Duodenal mucosa (tissue), 2 donors: ENCODE measurements around the gene RGL1.

Source experiments
- H3K27ac ChIP-seq: one replicate; pipeline ENCODE4 v1.7.0; 2013; ENCODE audit warnings: low read depth, low read length
- H3K27me3 ChIP-seq, 2 donors: one replicate each; pipeline ENCODE4 v1.7.0; 2013; ENCODE audit warnings: low read length in 2 of 2, control low read depth in 1 of 2; ENCODE audit not compliant: insufficient read depth in 2 of 2, control insufficient read depth in 1 of 2
- H3K36me3 ChIP-seq, 2 donors: one replicate each; pipeline ENCODE4 v1.7.0; 2013; ENCODE audit warnings: low read length in 2 of 2, control low read depth in 1 of 2; ENCODE audit not compliant: insufficient read depth in 2 of 2, control insufficient read depth in 1 of 2
- H3K4me1 ChIP-seq, 2 donors: one replicate each; pipeline ENCODE4 v1.7.0; 2013; ENCODE audit warnings: low read length in 2 of 2, control low read depth in 1 of 2; ENCODE audit not compliant: insufficient read depth in 2 of 2, control insufficient read depth in 1 of 2
- H3K4me3 ChIP-seq, 2 donors: one replicate each; pipeline ENCODE4 v1.7.0; 2013; ENCODE audit warnings: low read length in 2 of 2, low read depth in 1 of 2
- H3K9ac ChIP-seq, 2 donors: one replicate each; pipeline ENCODE4 v1.7.0; 2013; ENCODE audit warnings: low read length in 2 of 2, low read depth in 1 of 2
- H3K9me3 ChIP-seq, 2 donors: one replicate each; pipeline ENCODE4 v1.7.0; 2013; ENCODE audit warnings: low read length in 2 of 2, control low read depth in 1 of 2; ENCODE audit not compliant: control insufficient read depth in 1 of 2

The RGL1 gene

DNA sequence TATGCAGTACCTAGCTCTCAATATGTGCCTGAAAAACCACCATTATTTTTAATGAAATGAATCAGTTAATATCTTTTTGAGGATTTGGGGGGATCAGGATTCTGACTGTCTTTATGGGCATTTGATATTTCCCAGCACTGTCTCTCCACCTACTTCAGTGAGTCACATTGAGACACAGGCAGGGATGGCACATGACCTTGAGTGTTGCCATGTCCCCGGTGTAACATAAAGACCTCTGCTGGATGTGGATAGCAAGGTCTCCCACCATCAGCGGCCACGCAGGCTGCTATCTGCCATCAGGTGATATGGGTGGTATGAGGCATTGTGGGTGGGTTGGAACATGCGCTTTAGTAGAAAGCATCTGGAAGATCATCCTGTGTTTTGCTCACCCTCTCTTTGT lies 103.2 kb downstream of the RGL1 start:
- Histone ChIP-seq H3K4me3 (no peak overlapping the region), H3K36me3 (peaks cover 2 to 24% of the 10 kb centered on the region in 2 donors), H3K4me1 (peaks cover 0 to 4% of the 10 kb centered on the region in 2 donors), H3K9ac (no peak overlapping the region), H3K27ac (no peak overlapping the region), H3K9me3 (no peaks in the 10 kb centered on the region), H3K27me3 (no peaks in the 10 kb centered on the region)

DNA sequence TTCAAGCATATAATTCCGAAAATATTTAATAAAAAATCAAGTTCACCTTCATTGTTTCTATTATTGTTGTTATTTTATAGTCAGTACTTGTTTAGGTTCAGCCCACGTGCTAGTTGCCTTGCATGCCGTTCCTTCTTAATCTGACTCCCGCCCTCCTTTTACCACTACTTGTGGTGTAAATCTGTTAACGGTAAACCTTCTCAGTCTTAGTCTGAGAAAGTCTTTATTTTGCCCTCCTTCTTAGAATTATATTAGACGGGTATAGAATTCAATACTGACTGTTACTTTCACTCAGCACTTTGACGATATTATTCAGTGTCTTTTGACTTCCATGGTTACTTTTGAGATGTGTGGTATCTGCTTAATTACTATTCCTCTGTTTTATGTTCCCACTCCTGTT lies 104.8 kb downstream of the RGL1 start:
- no peak overlapping the region for H3K4me3 ChIP-seq
- peaks cover 0 to 4% of the 10 kb centered on the region in 2 donors for H3K4me1 ChIP-seq
- no peaks in the 10 kb centered on the region for H3K9me3 ChIP-seq
- H3K9ac ChIP-seq: no peak overlapping the region
- no peaks in the 10 kb centered on the region for H3K27me3 ChIP-seq
- H3K36me3 ChIP-seq: peaks cover 2 to 24% of the 10 kb centered on the region in 2 donors
- H3K27ac ChIP-seq: no peak overlapping the region

DNA sequence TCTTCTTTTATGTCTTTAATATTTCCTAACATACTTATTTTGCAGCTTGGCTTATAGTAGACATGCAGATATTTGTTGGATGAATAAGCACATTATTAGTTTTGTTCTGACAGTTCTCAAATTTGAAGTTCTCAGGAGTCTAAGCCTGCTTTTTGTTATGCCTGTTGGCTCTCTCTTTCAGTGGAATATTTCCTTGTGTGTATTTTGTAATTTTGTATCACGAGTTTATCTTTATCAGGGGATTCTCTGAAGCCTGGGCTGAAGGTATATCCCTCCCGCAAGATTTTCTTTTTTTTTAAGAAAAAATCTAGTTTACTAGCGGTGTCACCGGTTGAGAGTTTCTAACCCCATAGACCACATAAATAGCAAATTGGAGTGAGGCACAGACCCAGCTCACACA lies 105.9 kb downstream of the RGL1 start:
- Histone ChIP-seq H3K4me3 (no peak overlapping the region), H3K27me3 (no peaks in the 10 kb centered on the region), H3K4me1 (peaks cover 5 to 6% of the 10 kb centered on the region in 2 donors), H3K27ac (no peak overlapping the region), H3K36me3 (peaks cover 2 to 17% of the 10 kb centered on the region in 2 donors), H3K9me3 (no peaks in the 10 kb centered on the region), H3K9ac (no peak overlapping the region)

DNA sequence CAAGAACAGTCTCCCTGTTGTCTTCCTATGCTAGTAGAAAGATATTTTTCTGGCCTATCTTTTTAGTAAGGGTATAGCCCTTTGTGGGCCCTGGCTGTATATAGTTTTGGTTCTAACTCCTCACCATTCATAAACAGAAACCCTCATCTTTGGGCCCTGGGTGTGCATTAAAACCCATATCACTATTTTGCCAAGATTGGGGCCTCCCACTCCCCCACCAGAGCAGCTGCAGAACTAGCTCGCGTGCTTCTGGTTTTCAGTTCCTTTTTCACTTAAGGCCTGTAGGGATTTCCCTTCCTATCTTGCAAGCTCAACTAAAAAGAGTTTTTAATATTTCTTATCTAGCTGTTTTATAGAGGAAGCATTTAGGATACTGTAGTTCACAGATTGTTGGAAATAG lies 106.4 kb downstream of the RGL1 start:
- Histone ChIP-seq H3K9ac (no peak overlapping the region), H3K27ac (no peak overlapping the region), H3K27me3 (no peaks in the 10 kb centered on the region), H3K9me3 (no peaks in the 10 kb centered on the region), H3K4me1 (peaks cover 6 to 10% of the 10 kb centered on the region in 2 donors), H3K36me3 (peaks cover 2 to 13% of the 10 kb centered on the region in 2 donors), H3K4me3 (no peak overlapping the region)

DNA sequence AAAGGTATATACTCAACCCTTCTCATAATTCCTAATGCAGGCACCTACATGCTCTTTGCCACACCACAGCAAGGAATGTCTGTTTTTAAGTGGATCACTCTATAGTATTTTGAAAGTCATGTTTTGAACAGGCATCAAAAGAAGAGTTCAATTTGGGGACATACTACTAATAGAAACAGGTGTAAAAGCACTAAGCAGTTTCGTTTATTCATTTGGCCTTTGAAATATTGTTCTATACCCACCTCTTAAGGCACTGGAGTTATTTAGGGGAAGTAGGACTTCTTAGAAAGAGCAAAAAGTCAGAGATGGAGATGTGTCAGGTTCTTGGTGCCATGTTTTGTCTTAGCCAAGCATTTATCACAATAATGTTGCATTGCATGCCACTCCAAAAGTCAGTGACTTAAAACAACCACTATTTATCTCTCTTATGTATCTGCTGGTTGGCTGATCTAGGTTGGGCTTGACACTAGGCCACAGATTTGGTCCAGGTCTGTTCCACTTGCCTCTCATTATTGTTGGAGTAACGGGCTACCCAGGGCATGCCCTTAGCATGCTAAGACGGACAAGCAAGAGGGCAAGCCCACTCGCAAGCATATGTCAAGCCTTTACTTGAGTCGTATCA lies 107.5 kb downstream of the RGL1 start:
- Histone ChIP-seq H3K4me3 (no peak overlapping the region), H3K4me1 (peaks cover 6 to 10% of the 10 kb centered on the region in 2 donors), H3K9ac (no peak overlapping the region), H3K27me3 (no peaks in the 10 kb centered on the region), H3K9me3 (no peaks in the 10 kb centered on the region), H3K36me3 (peaks cover 2 to 9% of the 10 kb centered on the region in 2 donors), H3K27ac (no peak overlapping the region)

DNA sequence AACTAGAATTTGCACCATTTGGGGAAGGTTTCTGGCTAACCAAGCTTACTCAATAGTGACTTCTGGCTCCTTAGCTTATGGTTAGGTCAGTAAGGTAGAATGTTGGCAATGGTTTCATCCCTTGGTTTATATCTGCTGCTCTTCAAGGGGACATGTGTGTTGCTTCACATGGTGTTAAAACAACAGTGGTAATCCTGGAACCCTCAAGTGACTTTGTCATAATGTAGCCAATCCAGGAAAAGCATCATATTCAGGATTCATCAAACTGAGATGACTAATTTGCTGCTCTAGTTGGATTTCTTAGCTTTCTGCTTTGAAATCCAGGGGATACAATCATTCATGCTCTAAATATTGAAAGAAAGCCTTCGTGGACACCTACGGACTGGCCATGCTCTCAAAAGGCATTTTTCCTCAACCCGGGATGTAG lies 108.7 kb downstream of the RGL1 start:
- Histone ChIP-seq H3K27ac (no peak overlapping the region), H3K9me3 (no peaks in the 10 kb centered on the region), H3K36me3 (peaks cover 2 to 19% of the 10 kb centered on the region in 2 donors)

DNA sequence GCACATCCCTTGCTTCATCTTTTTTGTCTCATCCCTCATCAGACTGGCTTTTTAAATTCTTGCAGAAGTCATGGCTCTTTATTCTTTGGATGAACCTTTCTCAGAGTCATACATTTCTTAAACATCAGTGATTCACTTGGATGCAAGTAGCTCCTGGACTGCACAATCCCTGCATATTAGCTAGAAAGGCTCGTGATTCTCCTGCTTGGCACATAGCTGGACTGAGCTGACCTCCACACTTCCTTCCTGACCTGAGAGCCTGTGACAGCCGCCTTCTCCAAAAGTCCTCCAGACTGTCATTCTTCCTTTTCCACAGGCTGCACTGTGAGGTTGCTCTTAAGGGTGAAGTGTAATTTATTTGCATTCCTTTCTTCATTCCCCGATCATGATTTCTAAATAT lies 109.4 kb downstream of the RGL1 start:
- no peaks in the 10 kb centered on the region for H3K27me3 ChIP-seq
- H3K9me3 ChIP-seq: no peaks in the 10 kb centered on the region
- H3K36me3 ChIP-seq: peaks cover 0 to 21% of the 10 kb centered on the region in 2 donors
- H3K27ac ChIP-seq: no peak overlapping the region
- peaks cover 6 to 10% of the 10 kb centered on the region in 2 donors for H3K4me1 ChIP-seq
- no peak overlapping the region for H3K4me3 ChIP-seq
- H3K9ac ChIP-seq: no peak overlapping the region

More for the DNA sequence above, 108.7 kb downstream of the RGL1 start:
- Histone ChIP-seq H3K4me1 (peaks cover 6 to 10% of the 10 kb centered on the region in 2 donors), H3K9ac (no peak overlapping the region), H3K27me3 (no peaks in the 10 kb centered on the region), H3K4me3 (no peak overlapping the region)

DNA sequence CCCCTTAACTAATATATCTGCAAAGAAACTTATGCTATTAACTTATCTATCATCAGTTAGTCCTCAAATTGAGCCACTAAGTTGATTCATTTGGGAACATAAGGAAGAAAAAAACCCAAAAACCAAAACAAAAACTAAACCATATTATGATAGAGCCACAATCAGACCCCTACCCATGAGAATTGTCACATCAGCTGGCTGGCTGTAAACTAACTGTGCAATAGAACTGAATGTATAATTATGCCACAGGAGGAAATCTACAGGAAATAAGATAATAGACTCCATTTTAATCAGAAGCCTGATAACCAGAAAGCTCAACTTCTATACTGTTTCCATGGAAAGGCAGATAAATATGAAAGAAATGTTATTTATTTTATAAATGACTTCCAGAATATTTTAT lies 110.0 kb downstream of the RGL1 start:
- H3K36me3 ChIP-seq: peaks cover 0 to 21% of the 10 kb centered on the region in 2 donors
- no peak overlapping the region for H3K4me3 ChIP-seq
- no peaks in the 10 kb centered on the region for H3K27me3 ChIP-seq
- no peak overlapping the region for H3K9ac ChIP-seq
- H3K9me3 ChIP-seq: no peaks in the 10 kb centered on the region
- H3K27ac ChIP-seq: no peak overlapping the region
- peaks cover 6 to 10% of the 10 kb centered on the region in 2 donors for H3K4me1 ChIP-seq

DNA sequence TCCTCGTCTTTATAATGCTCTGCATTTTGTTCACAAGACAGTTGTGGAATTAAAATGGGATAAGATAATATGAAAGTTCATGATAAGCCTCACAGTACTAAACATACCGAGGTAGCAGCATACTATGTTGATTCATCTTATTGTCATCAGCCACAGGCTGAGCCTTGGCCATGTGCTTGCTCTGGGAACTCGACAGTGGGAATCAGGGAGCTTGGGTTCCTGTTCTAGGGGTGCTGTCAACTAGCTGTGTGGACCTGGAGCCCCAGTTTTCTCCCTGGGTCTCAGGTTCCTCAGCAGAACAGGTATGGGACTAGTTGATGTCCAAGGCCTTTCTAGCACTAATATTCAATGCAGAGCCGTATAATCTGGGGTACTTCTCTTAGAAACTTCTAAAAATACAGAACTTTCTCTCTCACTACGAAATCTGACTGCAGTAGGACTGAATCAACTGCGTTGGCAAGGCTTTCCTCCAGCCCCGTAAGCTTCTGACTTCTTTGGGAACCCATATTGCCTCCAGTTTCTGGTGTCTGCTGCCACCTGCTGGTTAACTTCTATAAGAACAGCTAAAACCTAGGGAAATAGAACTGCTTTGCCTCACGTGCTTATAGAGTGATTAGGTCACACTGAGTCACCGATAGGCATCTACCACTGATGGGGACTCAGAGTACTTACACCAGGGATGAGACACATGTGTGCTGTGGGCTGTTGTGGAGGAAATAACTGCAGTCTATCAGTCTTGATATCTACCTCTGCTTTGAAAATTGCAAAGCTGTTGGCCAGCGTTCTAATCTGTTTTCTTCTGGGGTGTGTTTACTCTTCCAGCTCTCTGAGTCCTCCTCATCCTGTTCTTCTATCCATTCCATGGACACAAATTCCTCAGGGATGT lies 110.9 kb downstream of the RGL1 start:
- Histone ChIP-seq H3K36me3 (peaks cover 0 to 21% of the 10 kb centered on the region in 2 donors), H3K27me3 (no peaks in the 10 kb centered on the region), H3K4me1 (peaks cover 6 to 10% of the 10 kb centered on the region in 2 donors), H3K9me3 (no peaks in the 10 kb centered on the region), H3K27ac (no peak overlapping the region), H3K4me3 (no peak overlapping the region), H3K9ac (peak overlapping the region; percentile 8 to 28)

DNA sequence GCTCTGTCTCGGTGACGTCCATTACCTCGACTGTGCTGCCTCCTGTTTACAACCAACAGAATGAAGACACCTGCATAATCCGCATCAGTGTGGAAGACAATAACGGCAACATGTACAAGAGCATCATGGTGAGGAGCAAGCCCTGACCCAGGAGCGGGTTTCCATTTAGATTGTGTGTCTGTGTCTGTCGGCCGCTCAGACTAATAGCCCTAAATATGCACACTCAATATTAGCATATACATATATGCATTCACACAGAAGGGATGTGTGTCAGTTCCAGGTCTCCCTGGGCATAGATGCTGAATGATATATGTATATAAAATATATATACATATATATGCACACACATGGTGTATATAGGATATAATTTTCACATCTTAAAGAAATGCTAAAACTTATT lies 111.7 kb downstream of the RGL1 start:
- no peaks in the 10 kb centered on the region for H3K9me3 ChIP-seq
- peaks cover 0 to 22% of the 10 kb centered on the region in 2 donors for H3K36me3 ChIP-seq
- no peak overlapping the region for H3K4me3 ChIP-seq
- no peak overlapping the region for H3K9ac ChIP-seq
- peaks cover 6 to 10% of the 10 kb centered on the region in 2 donors for H3K4me1 ChIP-seq
- no peaks in the 10 kb centered on the region for H3K27me3 ChIP-seq
- no peak overlapping the region for H3K27ac ChIP-seq
